Uterus (tissue), 2 donors: ENCODE results near the gene KSR2.

ENCODE experiments used
- CTCF ChIP-seq, 4 experiments: fragments of 200-600 bp in 2 of 4; fragments of 450-650 bp in 2 of 4; sonication (generic) in 2 of 4; IDR thresholded peaks; one replicate each; pipeline ENCODE4 v1.5.1; 2016 to 2019; ENCODE audit warnings: antibody characterized with exemption in 4 of 4, mild to moderate bottlenecking in 2 of 4, moderate library complexity in 1 of 4
- POLR2A ChIP-seq, 2 donors: fragments of 450-650 bp; IDR thresholded peaks; one replicate each; pipeline ENCODE4 v1.6.1; 2016; ENCODE audit warnings: antibody characterized with exemption in 2 of 2, mild to moderate bottlenecking in 1 of 2, moderate library complexity in 1 of 2

GRCh38 chr12:117533687-117534086 lies 435.1 kb downstream of the KSR2 start:
- TF ChIP-seq CTCF (IDR thresholded peaks at IDR 0.05) (no peak), POLR2A (IDR thresholded peaks at IDR 0.05) (no peak)
